HepG2 (cell line): ENCODE data around the gene ZC3H8. TPM values are rescaled to one million over a fixed set of nuclear protein-coding genes. Genes with fewer than 3 reads are reported as not detected.
A peak's percentile ranks its signal among the peaks of the same experiment; 100 is the strongest.

Experiments
- CREB1 ChIP-seq, 2 experiments: fragments of 450-650 bp in 1 of 2; IDR thresholded peaks; 2 replicates each; pipeline ENCODE4 v1.6.1; 2016 to 2017; ENCODE audit warnings: control low read depth in 1 of 2, mild to moderate bottlenecking in 1 of 2, missing compliant biosample characterization in 1 of 2, missing genetic modification characterization in 1 of 2
- MAF1 ChIP-seq: sonication (generic); formaldehyde crosslinking; IDR thresholded peaks from 2 replicates; pipeline ENCODE4 v1.5.0; 2020; ENCODE audit warnings: missing genetic modification reagents, borderline replicate concordance
- NCOA2 ChIP-seq: sonication (generic); formaldehyde crosslinking; IDR thresholded peaks from 2 replicates; pipeline ENCODE4 v1.8.0; 2022; ENCODE audit warnings: inconsistent platforms
- PPARG ChIP-seq: conservative IDR thresholded peaks from 2 replicates; pipeline ENCODE4 v1.6.1; 2016; ENCODE audit warnings: missing biosample characterization, missing genetic modification reagents
- SETDB1 ChIP-seq: sonication (generic); formaldehyde crosslinking; IDR thresholded peaks from 2 replicates; pipeline ENCODE4 v1.5.1; 2020; ENCODE audit warnings: missing genetic modification reagents, mild to moderate bottlenecking, borderline replicate concordance
- SIN3A ChIP-seq: IDR thresholded peaks from 2 replicates; pipeline ENCODE4 v1.6.1; 2011; ENCODE audit warnings: low read depth, mild to moderate bottlenecking, control low read depth, low read length, borderline replicate concordance
- SMC3 ChIP-seq: IDR thresholded peaks from 2 replicates; pipeline ENCODE4 v1.6.1; 2011; ENCODE audit warnings: low read length, improper control_type of control experiment
- TAF15 ChIP-seq: fragments of 200-400 bp; formaldehyde crosslinking; IDR thresholded peaks from one replicate; pipeline ENCODE4 v1.6.1; 2018; ENCODE audit warnings: mild to moderate bottlenecking, low read depth, low read length; ENCODE audit not compliant: poor library complexity, severe bottlenecking
- THAP11 ChIP-seq: IDR thresholded peaks from 2 replicates; pipeline ENCODE4 v1.6.1; 2016; ENCODE audit warnings: missing biosample characterization, missing genetic modification reagents
- ZKSCAN8 ChIP-seq: IDR thresholded peaks from 2 replicates; pipeline ENCODE4 v1.6.1; 2016; ENCODE audit warnings: borderline replicate concordance, missing genetic modification reagents, missing compliant biosample characterization
- ZNF274 ChIP-seq: sonication (generic); formaldehyde crosslinking; IDR thresholded peaks from 2 replicates; pipeline ENCODE4 v1.5.1; 2020; ENCODE audit warnings: mild to moderate bottlenecking, missing genetic modification reagents
- ZNF468 ChIP-seq: sonication (generic); formaldehyde crosslinking; IDR thresholded peaks from 2 replicates; pipeline ENCODE4 v1.8.0; 2022; ENCODE audit warnings: mild to moderate bottlenecking, moderate library complexity, missing genetic modification reagents
- ZNF547 ChIP-seq: sonication (generic); formaldehyde crosslinking; IDR thresholded peaks from 2 replicates; pipeline ENCODE4 v1.5.1; 2020; ENCODE audit warnings: mild to moderate bottlenecking, missing genetic modification reagents
- ZNF878 ChIP-seq: sonication (generic); formaldehyde crosslinking; IDR thresholded peaks from 2 replicates; pipeline ENCODE4 v1.8.1; 2023; ENCODE audit warnings: mild to moderate bottlenecking, missing genetic modification reagents, moderate library complexity
- polyA plus RNA-seq, 8 experiments: library from polyadenylated mRNA; depleted of rRNA in 3 of 8; stranded (reverse) in 7 of 8; unstranded in 1 of 8; fragments of >200 nt; fragmentation: Illumina TruSeq in 4 of 8; extraction: Trizol in 4 of 8; gene quantifications; 2 replicates each; pipeline versions ENCODE4 v1.2.1 to v1.2.3, GENCODE V29; 2011 to 2016; ENCODE audit warnings: low read depth in 4 of 8, missing spikeins in 1 of 8, mixed read lengths in 1 of 8; ENCODE audit not compliant: insufficient read depth in 1 of 8
- total RNA-seq, 5 experiments: library from RNA; depleted of rRNA; stranded (reverse); fragments of >200 nt; fragmentation: Illumina TruSeq; extraction: Trizol; gene quantifications; 2 replicates each; pipeline ENCODE4 v1.2.3, GENCODE V29; 2016; ENCODE audit warnings: low read depth in 1 of 5
- TF ChIP-seq, protein P1 (sequence below): IDR thresholded peaks from 2 replicates; pipeline ENCODE4 v1.6.1; 2016; ENCODE audit warnings: missing compliant biosample characterization, missing genetic modification reagents, borderline replicate concordance
- TF ChIP-seq, protein P2 (sequence below): sonication (generic); formaldehyde crosslinking; IDR thresholded peaks from 2 replicates; pipeline ENCODE4 v1.4.0; 2020; ENCODE audit warnings: missing genetic modification reagents
- TF ChIP-seq, protein P3 (sequence below): IDR thresholded peaks from 2 replicates; pipeline ENCODE4 v1.6.1; 2016; ENCODE audit warnings: low read depth, control low read depth
- TF ChIP-seq, protein P4 (sequence below): sonication (generic); formaldehyde crosslinking; IDR thresholded peaks from 2 replicates; pipeline ENCODE4 v1.4.0; 2020; ENCODE audit warnings: mild to moderate bottlenecking, missing genetic modification reagents, borderline replicate concordance

ZC3H8 gene
- total and polyA plus RNA-seq, 2 of the 13 experiments (the other 11 are each of a cell fraction or from before 2014, with no cell fraction given) = 4.5 to 17.0 TPM

DNA sequence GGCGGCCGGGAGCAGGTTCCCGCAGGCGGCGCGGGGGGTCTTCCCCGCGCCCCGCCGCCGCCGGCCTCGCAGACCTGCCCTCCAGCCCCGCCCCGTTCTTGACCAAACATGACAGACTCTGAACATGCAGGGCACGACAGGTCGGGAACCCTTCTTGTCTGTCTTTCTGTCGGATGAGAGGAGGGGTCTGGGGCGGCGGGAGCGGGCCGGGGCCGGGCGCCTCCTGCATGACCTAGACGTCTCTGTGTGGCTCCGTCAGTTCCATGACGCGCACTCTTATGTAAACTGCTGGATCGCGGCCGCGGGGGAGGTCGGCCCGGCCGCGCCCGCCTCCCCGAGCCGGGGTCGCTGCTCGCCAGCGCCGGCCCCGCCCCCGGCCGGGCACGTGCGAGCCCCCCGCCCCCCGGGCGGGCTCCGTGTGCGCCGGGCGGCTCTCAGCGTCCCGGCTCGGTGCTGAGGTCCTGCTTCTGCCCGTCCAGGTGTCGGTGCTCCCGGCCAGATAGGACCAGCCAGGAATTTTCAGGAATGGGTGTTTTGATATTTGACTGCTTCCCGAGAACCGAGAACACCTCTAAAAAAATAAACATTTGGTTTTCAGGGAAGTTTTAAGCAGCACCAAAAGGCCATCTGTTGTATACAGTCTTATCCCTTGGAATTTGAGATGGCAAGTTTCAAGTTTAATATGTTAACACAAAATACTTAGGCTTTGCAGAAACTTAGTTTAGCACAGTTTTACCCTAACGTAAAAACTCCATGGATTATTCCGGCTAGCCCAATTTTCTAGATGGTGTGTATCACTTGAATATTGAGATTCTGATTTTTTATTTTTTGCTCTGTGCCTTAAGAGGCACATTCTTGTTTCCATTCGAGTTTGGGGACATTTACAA is 21.3 kb upstream of the ZC3H8 start (continued):
- peak; percentile 73; the same call in 1 of the 2 replicates for TF ChIP-seq CREB1 (IDR thresholded peaks at IDR 0.05)
- no peak for TF ChIP-seq CREB1 (CRISPR knock-in tag; IDR thresholded peaks at IDR 0.05)
- TF ChIP-seq ZNF547 (CRISPR knock-in tag) = no peak
- TF ChIP-seq, protein P1, sequence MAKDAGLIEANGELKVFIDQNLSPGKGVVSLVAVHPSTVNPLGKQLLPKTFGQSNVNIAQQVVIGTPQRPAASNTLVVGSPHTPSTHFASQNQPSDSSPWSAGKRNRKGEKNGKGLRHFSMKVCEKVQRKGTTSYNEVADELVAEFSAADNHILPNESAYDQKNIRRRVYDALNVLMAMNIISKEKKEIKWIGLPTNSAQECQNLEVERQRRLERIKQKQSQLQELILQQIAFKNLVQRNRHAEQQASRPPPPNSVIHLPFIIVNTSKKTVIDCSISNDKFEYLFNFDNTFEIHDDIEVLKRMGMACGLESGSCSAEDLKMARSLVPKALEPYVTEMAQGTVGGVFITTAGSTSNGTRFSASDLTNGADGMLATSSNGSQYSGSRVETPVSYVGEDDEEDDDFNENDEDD (CRISPR knock-in tag) = peak; percentile 10; the same call in 1 of the 2 replicates
- TF ChIP-seq, protein P2, sequence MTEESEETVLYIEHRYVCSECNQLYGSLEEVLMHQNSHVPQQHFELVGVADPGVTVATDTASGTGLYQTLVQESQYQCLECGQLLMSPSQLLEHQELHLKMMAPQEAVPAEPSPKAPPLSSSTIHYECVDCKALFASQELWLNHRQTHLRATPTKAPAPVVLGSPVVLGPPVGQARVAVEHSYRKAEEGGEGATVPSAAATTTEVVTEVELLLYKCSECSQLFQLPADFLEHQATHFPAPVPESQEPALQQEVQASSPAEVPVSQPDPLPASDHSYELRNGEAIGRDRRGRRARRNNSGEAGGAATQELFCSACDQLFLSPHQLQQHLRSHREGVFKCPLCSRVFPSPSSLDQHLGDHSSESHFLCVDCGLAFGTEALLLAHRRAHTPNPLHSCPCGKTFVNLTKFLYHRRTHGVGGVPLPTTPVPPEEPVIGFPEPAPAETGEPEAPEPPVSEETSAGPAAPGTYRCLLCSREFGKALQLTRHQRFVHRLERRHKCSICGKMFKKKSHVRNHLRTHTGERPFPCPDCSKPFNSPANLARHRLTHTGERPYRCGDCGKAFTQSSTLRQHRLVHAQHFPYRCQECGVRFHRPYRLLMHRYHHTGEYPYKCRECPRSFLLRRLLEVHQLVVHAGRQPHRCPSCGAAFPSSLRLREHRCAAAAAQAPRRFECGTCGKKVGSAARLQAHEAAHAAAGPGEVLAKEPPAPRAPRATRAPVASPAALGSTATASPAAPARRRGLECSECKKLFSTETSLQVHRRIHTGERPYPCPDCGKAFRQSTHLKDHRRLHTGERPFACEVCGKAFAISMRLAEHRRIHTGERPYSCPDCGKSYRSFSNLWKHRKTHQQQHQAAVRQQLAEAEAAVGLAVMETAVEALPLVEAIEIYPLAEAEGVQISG (CRISPR knock-in tag) = 0 out of 2 replicates have a peak, but pooled peaks have one; percentile 14
- no peak for TF ChIP-seq SMC3
- TF ChIP-seq THAP11 = peak; percentile 20; the same call in 1 of the 2 replicates
- TF ChIP-seq MAF1 (CRISPR knock-in tag) = 0 out of 2 replicates have a peak, but pooled peaks have one; percentile 20
- TF ChIP-seq, protein P3, sequence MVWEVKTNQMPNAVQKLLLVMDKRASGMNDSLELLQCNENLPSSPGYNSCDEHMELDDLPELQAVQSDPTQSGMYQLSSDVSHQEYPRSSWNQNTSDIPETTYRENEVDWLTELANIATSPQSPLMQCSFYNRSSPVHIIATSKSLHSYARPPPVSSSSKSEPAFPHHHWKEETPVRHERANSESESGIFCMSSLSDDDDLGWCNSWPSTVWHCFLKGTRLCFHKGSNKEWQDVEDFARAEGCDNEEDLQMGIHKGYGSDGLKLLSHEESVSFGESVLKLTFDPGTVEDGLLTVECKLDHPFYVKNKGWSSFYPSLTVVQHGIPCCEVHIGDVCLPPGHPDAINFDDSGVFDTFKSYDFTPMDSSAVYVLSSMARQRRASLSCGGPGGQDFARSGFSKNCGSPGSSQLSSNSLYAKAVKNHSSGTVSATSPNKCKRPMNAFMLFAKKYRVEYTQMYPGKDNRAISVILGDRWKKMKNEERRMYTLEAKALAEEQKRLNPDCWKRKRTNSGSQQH = peak; percentile 27; the same call in 1 of the 2 replicates
- TF ChIP-seq, protein P4, sequence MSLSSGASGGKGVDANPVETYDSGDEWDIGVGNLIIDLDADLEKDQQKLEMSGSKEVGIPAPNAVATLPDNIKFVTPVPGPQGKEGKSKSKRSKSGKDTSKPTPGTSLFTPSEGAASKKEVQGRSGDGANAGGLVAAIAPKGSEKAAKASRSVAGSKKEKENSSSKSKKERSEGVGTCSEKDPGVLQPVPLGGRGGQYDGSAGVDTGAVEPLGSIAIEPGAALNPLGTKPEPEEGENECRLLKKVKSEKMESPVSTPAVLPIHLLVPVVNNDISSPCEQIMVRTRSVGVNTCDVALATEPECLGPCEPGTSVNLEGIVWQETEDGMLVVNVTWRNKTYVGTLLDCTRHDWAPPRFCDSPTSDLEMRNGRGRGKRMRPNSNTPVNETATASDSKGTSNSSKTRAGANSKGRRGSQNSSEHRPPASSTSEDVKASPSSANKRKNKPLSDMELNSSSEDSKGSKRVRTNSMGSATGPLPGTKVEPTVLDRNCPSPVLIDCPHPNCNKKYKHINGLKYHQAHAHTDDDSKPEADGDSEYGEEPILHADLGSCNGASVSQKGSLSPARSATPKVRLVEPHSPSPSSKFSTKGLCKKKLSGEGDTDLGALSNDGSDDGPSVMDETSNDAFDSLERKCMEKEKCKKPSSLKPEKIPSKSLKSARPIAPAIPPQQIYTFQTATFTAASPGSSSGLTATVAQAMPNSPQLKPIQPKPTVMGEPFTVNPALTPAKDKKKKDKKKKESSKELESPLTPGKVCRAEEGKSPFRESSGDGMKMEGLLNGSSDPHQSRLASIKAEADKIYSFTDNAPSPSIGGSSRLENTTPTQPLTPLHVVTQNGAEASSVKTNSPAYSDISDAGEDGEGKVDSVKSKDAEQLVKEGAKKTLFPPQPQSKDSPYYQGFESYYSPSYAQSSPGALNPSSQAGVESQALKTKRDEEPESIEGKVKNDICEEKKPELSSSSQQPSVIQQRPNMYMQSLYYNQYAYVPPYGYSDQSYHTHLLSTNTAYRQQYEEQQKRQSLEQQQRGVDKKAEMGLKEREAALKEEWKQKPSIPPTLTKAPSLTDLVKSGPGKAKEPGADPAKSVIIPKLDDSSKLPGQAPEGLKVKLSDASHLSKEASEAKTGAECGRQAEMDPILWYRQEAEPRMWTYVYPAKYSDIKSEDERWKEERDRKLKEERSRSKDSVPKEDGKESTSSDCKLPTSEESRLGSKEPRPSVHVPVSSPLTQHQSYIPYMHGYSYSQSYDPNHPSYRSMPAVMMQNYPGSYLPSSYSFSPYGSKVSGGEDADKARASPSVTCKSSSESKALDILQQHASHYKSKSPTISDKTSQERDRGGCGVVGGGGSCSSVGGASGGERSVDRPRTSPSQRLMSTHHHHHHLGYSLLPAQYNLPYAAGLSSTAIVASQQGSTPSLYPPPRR = peak; percentile 5; the same call in 1 of the 2 replicates
- peak; percentile 62; the same call in 1 of the 2 replicates for TF ChIP-seq SIN3A
- TF ChIP-seq PPARG (CRISPR knock-in tag) = peak; percentile 49
- peak; percentile 23 for TF ChIP-seq TAF15
- TF ChIP-seq ZNF274 (CRISPR knock-in tag) = no peak; the same call in 1 of the 2 replicates
- TF ChIP-seq ZNF878 (CRISPR knock-in tag) = no peak
- no peak for TF ChIP-seq ZNF468 (CRISPR knock-in tag)
- TF ChIP-seq ZKSCAN8 = no peak
- no peak for TF ChIP-seq SETDB1
- TF ChIP-seq NCOA2 (CRISPR knock-in tag) = peak; percentile 23; the same call in 1 of the 2 replicates
